Mesothelial cell of epicardium (in vitro differentiated cells): ENCODE results near the gene KCNQ5. TPM values are rescaled to one million over a fixed set of nuclear protein-coding genes. Genes with fewer than 3 reads are reported as not detected.

Source experiments
- DNase-seq, 2 experiments: peaks; one replicate each; pipeline ENCODE4 v3.0.0; 2021; ENCODE audit warnings: low spot score in 2 of 2; ENCODE audit not compliant: unreplicated experiment in 2 of 2
- H3K27ac Mint-ChIP-seq: 2 replicates; pipeline ENCODE4 v1.8.0; 2021; ENCODE audit warnings: mixed read lengths
- H3K27me3 Mint-ChIP-seq: 2 replicates; pipeline ENCODE4 v1.8.0; 2021; ENCODE audit warnings: low read depth, mixed read lengths
- H3K36me3 Mint-ChIP-seq: 2 replicates; pipeline ENCODE4 v1.8.0; 2021; ENCODE audit warnings: mixed read lengths
- H3K4me1 Mint-ChIP-seq: 2 replicates; pipeline ENCODE4 v1.8.0; 2021; ENCODE audit warnings: mixed read lengths
- H3K4me3 Mint-ChIP-seq: 2 replicates; pipeline ENCODE4 v1.8.0; 2021; ENCODE audit warnings: mild to moderate bottlenecking, moderate library complexity, mixed read lengths
- H3K9me3 Mint-ChIP-seq: 2 replicates; pipeline ENCODE4 v1.8.0; 2021; ENCODE audit warnings: mixed read lengths
- CTCF ChIP-seq: fragments of 200-600 bp; sonication (generic); IDR thresholded peaks from one replicate; pipeline ENCODE4 v1.5.0; 2021; ENCODE audit warnings: antibody characterized with exemption; ENCODE audit not compliant: unreplicated experiment
- total RNA-seq: library from RNA; stranded (reverse); gene quantifications from 3 replicates; pipeline ENCODE4 v1.2.1, GENCODE V29; 2021

Gene KCNQ5
- total RNA-seq, 1 donor from 2014 or later = 4.8 TPM

GRCh38 chr6:72813807-72814596 is 192.1 kb downstream of the KCNQ5 start:
- no peak for TF ChIP-seq CTCF
- no peaks in the 10 kb centered on the region for H3K36me3 Mint-ChIP-seq
- H3K4me3 Mint-ChIP-seq = no peak overlapping the region
- no peak for DNase-seq
- no peak overlapping the region for H3K27ac Mint-ChIP-seq
- H3K27me3 Mint-ChIP-seq = no peaks in the 10 kb centered on the region
- H3K9me3 Mint-ChIP-seq = peaks cover 3% of the 10 kb centered on the region
- H3K4me1 Mint-ChIP-seq = peaks cover 14% of the 10 kb centered on the region

GRCh38 chr6:72816022-72816421 is 194.2 kb downstream of the KCNQ5 start:
- Mint-ChIP-seq H3K27ac (no peak overlapping the region), H3K27me3 (no peaks in the 10 kb centered on the region), H3K36me3 (no peaks in the 10 kb centered on the region), H3K4me1 (peaks cover 10% of the 10 kb centered on the region), H3K4me3 (no peak overlapping the region), H3K9me3 (peaks cover 3% of the 10 kb centered on the region)
- no peak for TF ChIP-seq CTCF
- DNase-seq = no peak

- TF ChIP-seq CTCF = no peak
- H3K9me3 Mint-ChIP-seq = peaks cover 3% of the 10 kb centered on the region
- DNase-seq = no peak
- no peak overlapping the region for H3K4me3 Mint-ChIP-seq
- no peaks in the 10 kb centered on the region for H3K36me3 Mint-ChIP-seq
- no peak overlapping the region for H3K27ac Mint-ChIP-seq
- peaks cover 4% of the 10 kb centered on the region for H3K4me1 Mint-ChIP-seq
- no peaks in the 10 kb centered on the region for H3K27me3 Mint-ChIP-seq
These were observed 195.3 kb downstream of the KCNQ5 start for GRCh38 chr6:72817208-72817607.

- Mint-ChIP-seq H3K36me3 (no peaks in the 10 kb centered on the region), H3K4me3 (no peak overlapping the region), H3K4me1 (no peaks in the 10 kb centered on the region), H3K27me3 (no peaks in the 10 kb centered on the region), H3K9me3 (peaks cover 3% of the 10 kb centered on the region), H3K27ac (no peak overlapping the region)
- DNase-seq = no peak
- TF ChIP-seq CTCF = no peak
These were observed 197.7 kb downstream of the KCNQ5 start for GRCh38 chr6:72819609-72820008.

GRCh38 chr6:72820153-72820552 is 198.3 kb downstream of the KCNQ5 start:
- Mint-ChIP-seq H3K4me1 (no peaks in the 10 kb centered on the region), H3K9me3 (peaks cover 3% of the 10 kb centered on the region), H3K27ac (no peak overlapping the region), H3K4me3 (no peak overlapping the region), H3K27me3 (no peaks in the 10 kb centered on the region), H3K36me3 (no peaks in the 10 kb centered on the region)
- DNase-seq = no peak
- TF ChIP-seq CTCF = no peak

- no peaks in the 10 kb centered on the region for H3K4me1 Mint-ChIP-seq
- H3K27me3 Mint-ChIP-seq = no peaks in the 10 kb centered on the region
- no peak overlapping the region for H3K4me3 Mint-ChIP-seq
- DNase-seq = no peak
- no peak overlapping the region for H3K27ac Mint-ChIP-seq
- H3K36me3 Mint-ChIP-seq = no peaks in the 10 kb centered on the region
- no peak for TF ChIP-seq CTCF
- no peaks in the 10 kb centered on the region for H3K9me3 Mint-ChIP-seq
These were observed 199.0 kb downstream of the KCNQ5 start for GRCh38 chr6:72820906-72821305.
